WTC11 (cell line): ENCODE results near the gene DHX40. TPM values are rescaled to one million over a fixed set of nuclear protein-coding genes. Genes with fewer than 3 reads are reported as not detected.

Source experiments
- ATAC-seq: fragments of 200-7000 bp; cut with Tn5 transposase; 2 replicates; pipeline ENCODE4 v1.10.0; 2021; ENCODE audit warnings: mild to moderate bottlenecking, moderate library complexity
- CTCF ChIA-PET: fragments of 300-600 bp; sonication (Branson Sonifier 250); formaldehyde crosslinking; loops from one replicate; lab custom pipeline; 2021; ENCODE audit warnings: antibody characterized with exemption; lab: Charles Lee
- POLR2A ChIA-PET: fragments of 350-600 bp; sonication (Branson Sonifier 250); formaldehyde crosslinking; loops from one replicate; lab custom pipeline; 2021; ENCODE audit warnings: antibody characterized with exemption; lab: Charles Lee
- DNase-seq: peaks from one replicate; pipeline ENCODE4 v3.0.0; 2021; ENCODE audit warnings: low spot score
- H3K27ac Mint-ChIP-seq: 2 replicates; pipeline ENCODE4 v1.8.0; 2021; ENCODE audit warnings: mixed read lengths
- H3K27me3 Mint-ChIP-seq: 2 replicates; pipeline ENCODE4 v1.8.0; 2021; ENCODE audit warnings: low read depth, mild to moderate bottlenecking, moderate library complexity, mixed read lengths
- H3K36me3 Mint-ChIP-seq: 2 replicates; pipeline ENCODE4 v1.8.0; 2021; ENCODE audit warnings: mixed read lengths
- H3K4me1 Mint-ChIP-seq: 2 replicates; pipeline ENCODE4 v1.8.0; 2022; ENCODE audit warnings: mixed read lengths
- H3K4me3 Mint-ChIP-seq: 2 replicates; pipeline ENCODE4 v1.8.0; 2021; ENCODE audit warnings: mild to moderate bottlenecking, moderate library complexity, mixed read lengths
- H3K9me3 Mint-ChIP-seq: 2 replicates; pipeline ENCODE4 v1.8.0; 2021; ENCODE audit warnings: mixed read lengths
- AR ChIP-seq: fragments of 250-450 bp; sonication (Bioruptor Pico); IDR thresholded peaks from 2 replicates; pipeline ENCODE4 v1.9.0; 2021; ENCODE audit warnings: mild to moderate bottlenecking
- E2F1 ChIP-seq: sonication (generic); formaldehyde crosslinking; IDR thresholded peaks from 2 replicates; pipeline ENCODE4 v1.8.0; 2022; ENCODE audit warnings: mild to moderate bottlenecking, missing genetic modification reagents
- ESRRA ChIP-seq: sonication (generic); formaldehyde crosslinking; IDR thresholded peaks from 2 replicates; pipeline ENCODE4 v1.8.1; 2022; ENCODE audit warnings: mild to moderate bottlenecking, missing genetic modification reagents, borderline replicate concordance
- HMGXB4 ChIP-seq: sonication (generic); formaldehyde crosslinking; IDR thresholded peaks from 2 replicates; pipeline ENCODE4 v1.8.1; 2023; ENCODE audit warnings: mild to moderate bottlenecking, moderate library complexity, missing genetic modification reagents
- NFATC4 ChIP-seq: fragments of 250-450 bp; sonication (Bioruptor Pico); IDR thresholded peaks from 2 replicates; pipeline ENCODE4 v1.9.0; 2021; ENCODE audit warnings: mild to moderate bottlenecking
- OVOL2 ChIP-seq: fragments of 250-450 bp; sonication (Bioruptor Pico); IDR thresholded peaks from 2 replicates; pipeline ENCODE4 v1.9.0; 2021; ENCODE audit warnings: mild to moderate bottlenecking, borderline replicate concordance
- PREB ChIP-seq: sonication (generic); formaldehyde crosslinking; IDR thresholded peaks from 2 replicates; pipeline ENCODE4 v1.8.1; 2022; ENCODE audit warnings: mild to moderate bottlenecking, missing genetic modification reagents, moderate library complexity, borderline replicate concordance
- SMAD4 ChIP-seq: sonication (generic); formaldehyde crosslinking; IDR thresholded peaks from 2 replicates; pipeline ENCODE4 v1.8.0; 2022; ENCODE audit warnings: mild to moderate bottlenecking, missing genetic modification reagents
- SOX15 ChIP-seq: fragments of 250-450 bp; sonication (Bioruptor Pico); IDR thresholded peaks from 2 replicates; pipeline ENCODE4 v1.9.0; 2021; ENCODE audit warnings: mild to moderate bottlenecking
- TEAD1 ChIP-seq: sonication (generic); formaldehyde crosslinking; IDR thresholded peaks from 2 replicates; pipeline ENCODE4 v1.8.0; 2022; ENCODE audit warnings: mild to moderate bottlenecking, missing genetic modification reagents
- ZNF138 ChIP-seq: sonication (generic); formaldehyde crosslinking; conservative IDR thresholded peaks from 2 replicates; pipeline ENCODE4 v1.8.1; 2022; ENCODE audit warnings: mild to moderate bottlenecking, moderate library complexity, missing genetic modification reagents
- ZNF232 ChIP-seq: sonication (generic); formaldehyde crosslinking; IDR thresholded peaks from 2 replicates; pipeline ENCODE4 v1.8.0; 2022; ENCODE audit warnings: mild to moderate bottlenecking, missing genetic modification reagents
- total RNA-seq: library from RNA; stranded (reverse); gene quantifications from 3 replicates; pipeline ENCODE4 v1.2.3, GENCODE V29; 2021
- TF ChIP-seq, protein P1 (sequence below): sonication (generic); formaldehyde crosslinking; IDR thresholded peaks from 2 replicates; pipeline ENCODE4 v1.8.1; 2022; ENCODE audit warnings: low read depth, mild to moderate bottlenecking, moderate library complexity, missing genetic modification reagents, borderline replicate concordance
- TF ChIP-seq, protein P2 (sequence below): fragments of 250-450 bp; sonication (Bioruptor Pico); IDR thresholded peaks from 2 replicates; pipeline ENCODE4 v1.9.0; 2021; ENCODE audit warnings: mild to moderate bottlenecking
- TF ChIP-seq, protein P3 (sequence below): fragments of 200-600 bp; IDR thresholded peaks from 2 replicates; pipeline ENCODE4 v1.8.0; 2022; ENCODE audit warnings: antibody characterized with exemption

The DHX40 gene
- total RNA-seq, 1 experiment from 2014 or later: 26.9 TPM

- no peaks in the 10 kb centered on the region for H3K36me3 Mint-ChIP-seq
- ATAC-seq (peak; percentile 8; the same call in 1 of the 2 replicates), DNase-seq (peak; percentile 18)
- H3K27me3 Mint-ChIP-seq: no peaks in the 10 kb centered on the region
- TF ChIP-seq NFATC4 (CRISPR knock-in tag) (no peak), OVOL2 (CRISPR knock-in tag) (no peak), PREB (no peak), ZNF138 (CRISPR knock-in tag) (no peak), ESRRA (CRISPR knock-in tag) (no peak), HMGXB4 (no peak), TEAD1 (no peak), AR (CRISPR knock-in tag) (no peak), ZNF232 (CRISPR knock-in tag) (no peak), E2F1 (CRISPR knock-in tag) (no peak), SOX15 (CRISPR knock-in tag) (no peak), SMAD4 (CRISPR knock-in tag) (no peak)
- TF ChIP-seq, protein P1, sequence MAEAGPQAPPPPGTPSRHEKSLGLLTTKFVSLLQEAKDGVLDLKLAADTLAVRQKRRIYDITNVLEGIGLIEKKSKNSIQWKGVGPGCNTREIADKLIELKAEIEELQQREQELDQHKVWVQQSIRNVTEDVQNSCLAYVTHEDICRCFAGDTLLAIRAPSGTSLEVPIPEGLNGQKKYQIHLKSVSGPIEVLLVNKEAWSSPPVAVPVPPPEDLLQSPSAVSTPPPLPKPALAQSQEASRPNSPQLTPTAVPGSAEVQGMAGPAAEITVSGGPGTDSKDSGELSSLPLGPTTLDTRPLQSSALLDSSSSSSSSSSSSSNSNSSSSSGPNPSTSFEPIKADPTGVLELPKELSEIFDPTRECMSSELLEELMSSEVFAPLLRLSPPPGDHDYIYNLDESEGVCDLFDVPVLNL (CRISPR knock-in tag): no peak
- TF ChIP-seq, protein P2, sequence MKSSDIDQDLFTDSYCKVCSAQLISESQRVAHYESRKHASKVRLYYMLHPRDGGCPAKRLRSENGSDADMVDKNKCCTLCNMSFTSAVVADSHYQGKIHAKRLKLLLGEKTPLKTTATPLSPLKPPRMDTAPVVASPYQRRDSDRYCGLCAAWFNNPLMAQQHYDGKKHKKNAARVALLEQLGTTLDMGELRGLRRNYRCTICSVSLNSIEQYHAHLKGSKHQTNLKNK (CRISPR knock-in tag): no peak
- TF ChIP-seq, protein P3, sequence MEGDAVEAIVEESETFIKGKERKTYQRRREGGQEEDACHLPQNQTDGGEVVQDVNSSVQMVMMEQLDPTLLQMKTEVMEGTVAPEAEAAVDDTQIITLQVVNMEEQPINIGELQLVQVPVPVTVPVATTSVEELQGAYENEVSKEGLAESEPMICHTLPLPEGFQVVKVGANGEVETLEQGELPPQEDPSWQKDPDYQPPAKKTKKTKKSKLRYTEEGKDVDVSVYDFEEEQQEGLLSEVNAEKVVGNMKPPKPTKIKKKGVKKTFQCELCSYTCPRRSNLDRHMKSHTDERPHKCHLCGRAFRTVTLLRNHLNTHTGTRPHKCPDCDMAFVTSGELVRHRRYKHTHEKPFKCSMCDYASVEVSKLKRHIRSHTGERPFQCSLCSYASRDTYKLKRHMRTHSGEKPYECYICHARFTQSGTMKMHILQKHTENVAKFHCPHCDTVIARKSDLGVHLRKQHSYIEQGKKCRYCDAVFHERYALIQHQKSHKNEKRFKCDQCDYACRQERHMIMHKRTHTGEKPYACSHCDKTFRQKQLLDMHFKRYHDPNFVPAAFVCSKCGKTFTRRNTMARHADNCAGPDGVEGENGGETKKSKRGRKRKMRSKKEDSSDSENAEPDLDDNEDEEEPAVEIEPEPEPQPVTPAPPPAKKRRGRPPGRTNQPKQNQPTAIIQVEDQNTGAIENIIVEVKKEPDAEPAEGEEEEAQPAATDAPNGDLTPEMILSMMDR: no peak
- TF ChIP-seq, all 79 proteins: peak for 0
- Mint-ChIP-seq H3K27ac (peak overlapping the region; percentile 100), H3K4me1 (peaks cover 44% of the 10 kb centered on the region), H3K9me3 (no peaks in the 10 kb centered on the region), H3K4me3 (peak overlapping the region; percentile 90)
- ChIA-PET POLR2A (interaction anchor here (1.1 to 1.7 kb wide), 2 partner anchors 19 to 515 kb away, joined by 4 to 7 read pairs; partner anchors contain the start of gene TRIM37), CTCF (no interaction called here)
These were observed 55.3 kb downstream of the DHX40 start for GRCh38 chr17:59620518-59621259.
